Activated B cell treated with CpG ODN at 0.5 μM for 24 hours (primary cell): Measurements from ENCODE around the gene ADGRG6. TPM values are rescaled to one million over a fixed set of nuclear protein-coding genes. Genes with fewer than 3 reads are reported as not detected.

Experiments used
- ATAC-seq: fragments of 200-7000 bp; cut with Tn5 transposase; one replicate; pipeline ENCODE4 v1.10.0; 2021; ENCODE audit warnings: low read depth, mild to moderate bottlenecking, moderate library complexity
- CTCF ChIA-PET: fragments of 350-600 bp; sonication (Branson Sonifier 250); formaldehyde crosslinking; loops from one replicate; lab custom pipeline; 2021; ENCODE audit warnings: antibody characterized with exemption; lab: Charles Lee
- POLR2A ChIA-PET: fragments of 350-600 bp; sonication (Branson Sonifier 250); formaldehyde crosslinking; loops from one replicate; lab custom pipeline; 2021; ENCODE audit warnings: antibody characterized with exemption; lab: Charles Lee
- DNase-seq: peaks from one replicate; pipeline ENCODE4 v3.0.0; 2022
- H3K27ac Mint-ChIP-seq: one replicate; pipeline ENCODE4 v1.8.0; 2020; ENCODE audit warnings: mixed read lengths
- H3K27me3 Mint-ChIP-seq: one replicate; pipeline ENCODE4 v1.8.0; 2021; ENCODE audit warnings: mixed read lengths
- H3K36me3 Mint-ChIP-seq: one replicate; pipeline ENCODE4 v1.8.0; 2021; ENCODE audit warnings: low read depth, mixed read lengths
- H3K4me1 Mint-ChIP-seq: one replicate; pipeline ENCODE4 v1.8.0; 2021; ENCODE audit warnings: mixed read lengths
- H3K4me3 Mint-ChIP-seq: one replicate; pipeline ENCODE4 v1.8.0; 2020; ENCODE audit warnings: mild to moderate bottlenecking, mixed read lengths
- H3K9me3 Mint-ChIP-seq: one replicate; pipeline ENCODE4 v1.8.0; 2020; ENCODE audit warnings: mixed read lengths
- intact Hi-C: fragments of 100-400 bp; cut with micrococcal nuclease; formaldehyde crosslinking; loops from one replicate; pipeline ENCODE4 v1.15.1; 2024
- total RNA-seq: library from RNA; stranded (reverse); gene quantifications from 2 replicates; pipeline ENCODE4 v1.2.3, GENCODE V29; 2022
- TF ChIP-seq, protein P1 (sequence below): fragments of 200-600 bp; IDR thresholded peaks from one replicate; pipeline ENCODE4 v1.8.0; 2022; ENCODE audit warnings: antibody characterized with exemption, mild to moderate bottlenecking

The ADGRG6 gene
- total RNA-seq, 1 donor from 2014 or later, result not detected

GRCh38 chr6:142322504-142323198 is 20.8 kb downstream of the ADGRG6 start:
- intact Hi-C loops, result no loop called here
- H3K4me3 Mint-ChIP-seq, result no peak overlapping the region
- DNase-seq (no peak), ATAC-seq (no peak)
- H3K4me1 Mint-ChIP-seq, result no peaks in the 10 kb centered on the region
- ChIA-PET POLR2A (no interaction called here), CTCF (no interaction called here)
- H3K36me3 Mint-ChIP-seq, result no peaks in the 10 kb centered on the region
- H3K27me3 Mint-ChIP-seq, result no peaks in the 10 kb centered on the region
- H3K27ac Mint-ChIP-seq, result no peak overlapping the region
- no peaks in the 10 kb centered on the region for H3K9me3 Mint-ChIP-seq
- TF ChIP-seq, protein P1, sequence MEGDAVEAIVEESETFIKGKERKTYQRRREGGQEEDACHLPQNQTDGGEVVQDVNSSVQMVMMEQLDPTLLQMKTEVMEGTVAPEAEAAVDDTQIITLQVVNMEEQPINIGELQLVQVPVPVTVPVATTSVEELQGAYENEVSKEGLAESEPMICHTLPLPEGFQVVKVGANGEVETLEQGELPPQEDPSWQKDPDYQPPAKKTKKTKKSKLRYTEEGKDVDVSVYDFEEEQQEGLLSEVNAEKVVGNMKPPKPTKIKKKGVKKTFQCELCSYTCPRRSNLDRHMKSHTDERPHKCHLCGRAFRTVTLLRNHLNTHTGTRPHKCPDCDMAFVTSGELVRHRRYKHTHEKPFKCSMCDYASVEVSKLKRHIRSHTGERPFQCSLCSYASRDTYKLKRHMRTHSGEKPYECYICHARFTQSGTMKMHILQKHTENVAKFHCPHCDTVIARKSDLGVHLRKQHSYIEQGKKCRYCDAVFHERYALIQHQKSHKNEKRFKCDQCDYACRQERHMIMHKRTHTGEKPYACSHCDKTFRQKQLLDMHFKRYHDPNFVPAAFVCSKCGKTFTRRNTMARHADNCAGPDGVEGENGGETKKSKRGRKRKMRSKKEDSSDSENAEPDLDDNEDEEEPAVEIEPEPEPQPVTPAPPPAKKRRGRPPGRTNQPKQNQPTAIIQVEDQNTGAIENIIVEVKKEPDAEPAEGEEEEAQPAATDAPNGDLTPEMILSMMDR, result no peak

DNA sequence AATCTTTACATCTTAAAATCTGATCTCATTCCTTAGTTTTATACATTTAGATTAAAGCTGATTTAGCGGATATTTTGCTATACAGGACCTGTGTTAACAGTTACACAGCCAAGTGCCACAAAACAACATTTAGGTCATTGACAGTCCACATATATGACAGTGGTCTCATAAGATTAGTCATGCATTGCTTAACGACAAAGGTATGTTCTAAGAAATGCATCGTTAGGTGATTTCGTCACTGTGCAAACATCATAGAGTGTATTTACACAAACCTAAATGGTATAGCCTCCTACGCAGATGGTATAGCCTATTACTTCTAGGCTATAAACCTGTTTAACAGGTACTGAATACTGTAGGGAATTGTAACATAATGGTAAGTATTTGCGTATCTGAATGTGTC is 21.6 kb downstream of the ADGRG6 start:
- DNase-seq, result no peak
- ATAC-seq, result no peak
- no peak overlapping the region for H3K4me3 Mint-ChIP-seq
- intact Hi-C loops, result no loop called here
- no peaks in the 10 kb centered on the region for H3K9me3 Mint-ChIP-seq
- CTCF ChIA-PET, result no interaction called here
- POLR2A ChIA-PET, result no interaction called here
- H3K4me1 Mint-ChIP-seq, result no peaks in the 10 kb centered on the region
- no peaks in the 10 kb centered on the region for H3K36me3 Mint-ChIP-seq
- no peaks in the 10 kb centered on the region for H3K27me3 Mint-ChIP-seq
- TF ChIP-seq, protein P1, result no peak
- H3K27ac Mint-ChIP-seq, result no peak overlapping the region

DNA sequence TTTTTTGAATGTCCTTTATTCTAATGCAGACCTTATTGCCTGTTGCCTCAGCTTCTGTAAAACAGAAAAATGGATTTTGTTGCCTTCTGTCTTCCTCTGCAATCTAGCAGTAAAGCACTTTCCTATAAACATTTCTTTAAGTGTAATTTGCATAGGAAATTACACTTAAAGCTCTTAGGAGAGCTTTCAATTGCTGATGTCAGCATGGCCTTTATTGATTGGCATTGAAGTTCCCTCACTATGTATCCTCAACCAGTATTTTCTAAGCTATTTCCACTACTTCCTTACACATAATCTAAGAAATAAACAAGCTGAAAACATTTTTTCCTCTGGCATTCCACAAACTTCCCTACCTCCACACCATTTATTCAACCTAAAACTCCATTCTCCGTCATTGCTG is 22.3 kb downstream of the ADGRG6 start:
- DNase-seq (no peak), ATAC-seq (no peak)
- no peak overlapping the region for H3K4me3 Mint-ChIP-seq
- TF ChIP-seq, protein P1, result no peak
- no peak overlapping the region for H3K27ac Mint-ChIP-seq
- POLR2A ChIA-PET, result no interaction called here
- no peaks in the 10 kb centered on the region for H3K4me1 Mint-ChIP-seq
- H3K36me3 Mint-ChIP-seq, result no peaks in the 10 kb centered on the region
- no peaks in the 10 kb centered on the region for H3K27me3 Mint-ChIP-seq
- intact Hi-C loops, result no loop called here
- CTCF ChIA-PET, result no interaction called here
- H3K9me3 Mint-ChIP-seq, result no peaks in the 10 kb centered on the region

DNA sequence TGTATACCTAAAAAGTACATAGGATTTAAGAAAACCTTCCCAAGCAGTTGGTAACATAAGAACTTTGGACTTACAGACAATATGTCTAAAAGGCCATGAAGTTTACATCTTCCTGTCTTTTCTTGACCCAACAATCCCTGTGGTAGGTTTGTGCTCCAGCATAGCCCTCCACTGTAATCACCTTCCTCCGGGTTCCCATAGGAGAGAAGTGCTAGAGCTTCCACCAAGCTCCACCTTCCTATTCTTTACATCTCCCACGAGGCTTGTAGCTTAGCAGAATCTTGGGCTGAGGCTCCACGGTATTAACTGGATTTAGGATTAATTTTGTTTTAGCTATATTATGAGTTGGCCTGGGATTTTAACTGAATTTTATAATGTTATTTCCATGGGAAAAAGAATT is 23.3 kb downstream of the ADGRG6 start:
- H3K4me1 Mint-ChIP-seq, result no peaks in the 10 kb centered on the region
- ChIA-PET POLR2A (no interaction called here), CTCF (no interaction called here)
- no peak for ATAC-seq
- H3K36me3 Mint-ChIP-seq, result no peaks in the 10 kb centered on the region
- H3K9me3 Mint-ChIP-seq, result no peaks in the 10 kb centered on the region
- no peak overlapping the region for H3K27ac Mint-ChIP-seq
- TF ChIP-seq, protein P1, result no peak
- no peaks in the 10 kb centered on the region for H3K27me3 Mint-ChIP-seq
- intact Hi-C loops, result no loop called here
- no peak for DNase-seq
- H3K4me3 Mint-ChIP-seq, result no peak overlapping the region

DNA sequence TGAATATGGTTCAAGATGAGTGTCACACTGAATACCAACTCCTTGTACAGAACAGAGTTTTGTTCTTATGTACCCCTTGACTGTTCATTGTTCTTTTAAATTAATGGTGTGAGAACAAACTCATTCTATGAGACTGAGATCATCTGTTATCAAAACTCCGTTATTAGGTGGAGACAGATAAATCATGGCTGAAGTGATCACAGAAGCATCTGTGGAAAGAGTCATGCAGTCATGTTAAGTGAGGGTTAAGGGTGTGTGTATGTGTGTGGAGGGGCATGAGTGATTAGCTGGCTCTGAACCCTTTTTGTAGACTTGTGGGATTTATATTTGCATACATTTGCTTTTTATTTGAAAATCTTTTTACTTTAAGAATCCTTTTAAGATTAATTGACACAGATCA is 24.7 kb downstream of the ADGRG6 start:
- Mint-ChIP-seq H3K4me1 (no peaks in the 10 kb centered on the region), H3K27ac (no peak overlapping the region), H3K4me3 (no peak overlapping the region), H3K27me3 (no peaks in the 10 kb centered on the region), H3K9me3 (no peaks in the 10 kb centered on the region), H3K36me3 (no peaks in the 10 kb centered on the region)
- no peak for ATAC-seq
- no peak for DNase-seq
- TF ChIP-seq, protein P1, result no peak
- CTCF ChIA-PET, result no interaction called here
- intact Hi-C loops, result no loop called here
- POLR2A ChIA-PET, result no interaction called here
